Stimulated activated CD8-positive, alpha-beta memory T cell treated with anti-CD3 and anti-CD28 coated beads, Interleukin-12 subunit alpha, Interleukin-12 subunit beta, amount 100 ng/mL, for 24 hours (primary cell): ENCODE data around the gene RFX4.
"Not testable (repeated sequence)": the region's sequence is repeated elsewhere in the genome, so short reads cannot be mapped to it uniquely, and the experiment has no call there.

Experiments used
- DNase-seq: peaks from one replicate; pipeline ENCODE4 v3.0.0-alpha.2; 2020; ENCODE audit errors: extremely low read depth

The RFX4 gene

GRCh38 chr12:106692033-106692432, 109.2 kb downstream of the RFX4 start:
- not testable (repeated sequence) for DNase-seq

GRCh38 chr12:106692896-106693820, 110.4 kb downstream of the RFX4 start:
- no peak for DNase-seq

- no peak for DNase-seq
These were observed 113.3 kb downstream of the RFX4 start for GRCh38 chr12:106696071-106696470.

GRCh38 chr12:106696681-106697417, 114.0 kb downstream of the RFX4 start:
- no peak for DNase-seq

GRCh38 chr12:106704081-106704480, 121.3 kb downstream of the RFX4 start:
- no peak for DNase-seq

GRCh38 chr12:106705971-106706370, 123.2 kb downstream of the RFX4 start:
- no peak for DNase-seq

- no peak for DNase-seq
These were observed 126.3 kb downstream of the RFX4 start for GRCh38 chr12:106709068-106709511.

- DNase-seq, result no peak
These were observed 127.5 kb downstream of the RFX4 start for GRCh38 chr12:106710143-106710893.

- DNase-seq, result no peak
These were observed 128.5 kb downstream of the RFX4 start for GRCh38 chr12:106711316-106711715.

GRCh38 chr12:106712768-106713167, 130.0 kb downstream of the RFX4 start:
- DNase-seq, result no peak

GRCh38 chr12:106714926-106715325, 132.1 kb downstream of the RFX4 start:
- no peak for DNase-seq

GRCh38 chr12:106715582-106715981, 132.8 kb downstream of the RFX4 start:
- DNase-seq, result no peak

- no peak for DNase-seq
These were observed 134.9 kb downstream of the RFX4 start for GRCh38 chr12:106717673-106718072.

GRCh38 chr12:106719879-106720278, 137.1 kb downstream of the RFX4 start:
- no peak for DNase-seq

GRCh38 chr12:106720696-106721095, 137.9 kb downstream of the RFX4 start:
- no peak for DNase-seq

- no peak for DNase-seq
These were observed 139.1 kb downstream of the RFX4 start for GRCh38 chr12:106721915-106722314.

- DNase-seq, result no peak
These were observed 140.0 kb downstream of the RFX4 start for GRCh38 chr12:106722837-106723236.

- no peak for DNase-seq
These were observed 140.6 kb downstream of the RFX4 start for GRCh38 chr12:106723416-106723815.

GRCh38 chr12:106724116-106724515, 141.3 kb downstream of the RFX4 start:
- no peak for DNase-seq

- no peak for DNase-seq
These were observed 142.1 kb downstream of the RFX4 start for GRCh38 chr12:106724934-106725333.

- not testable (repeated sequence) for DNase-seq
These were observed 143.9 kb downstream of the RFX4 start for GRCh38 chr12:106726603-106727202.

- no peak for DNase-seq
These were observed 146.8 kb downstream of the RFX4 start for GRCh38 chr12:106729611-106730010.
